A673 (cell line): ENCODE results near the gene NR2F1-AS1.

ENCODE experiments used
- CTCF ChIP-seq: fragments of 300-800, 200-600 bp; sonication (generic); conservative IDR thresholded peaks from 2 replicates; pipeline ENCODE4 v1.5.1; 2017; ENCODE audit warnings: low read depth, mild to moderate bottlenecking, antibody characterized with exemption, low read length, moderate library complexity, mixed read lengths
- EZH2 ChIP-seq: fragments of 200-600 bp; sonication (generic); IDR thresholded peaks from 2 replicates; pipeline ENCODE4 v1.6.1; 2017; ENCODE audit warnings: borderline replicate concordance, low read depth, mild to moderate bottlenecking, mixed read lengths, antibody characterized with exemption, low read length; ENCODE audit not compliant: poor library complexity, severe bottlenecking

GRCh38 chr5:93596310-93596675 lies 15.3 kb upstream of the NR2F1-AS1 start:
- TF ChIP-seq CTCF = no peak
- TF ChIP-seq EZH2 = no peak
